Measurements from ENCODE around the gene LIPH. TPM values are rescaled to one million over a fixed set of nuclear protein-coding genes. Genes with fewer than 3 reads are reported as not detected.

Gene LIPH
- polyA plus RNA-seq, 3 donors from 2014 or later = 0.38 to 0.97 (median 0.45) TPM

GRCh38 chr3:185460719-185461350 is 91.6 kb downstream of the LIPH start:
- H3K9me3 Mint-ChIP-seq = no peaks in the 10 kb centered on the region
- H3K4me1 Mint-ChIP-seq = no peaks in the 10 kb centered on the region
- H3K36me3 Mint-ChIP-seq = peaks cover 8 to 14% (median 10%) of the 10 kb centered on the region in 3 donors
- H3K27ac Mint-ChIP-seq = no peak overlapping the region
- H3K4me3 Mint-ChIP-seq = no peak overlapping the region
- H3K27me3 Mint-ChIP-seq (ENCODE audit: low read depth in 3 of 3) = peaks cover 0 to 5% (median 0%) of the 10 kb centered on the region in 3 donors
- no peak for DNase-seq

- no peaks in the 10 kb centered on the region for H3K9me3 Mint-ChIP-seq
- no peak overlapping the region for H3K4me3 Mint-ChIP-seq
- no peak overlapping the region for H3K27ac Mint-ChIP-seq
- H3K36me3 Mint-ChIP-seq = peaks cover 3 to 14% (median 6%) of the 10 kb centered on the region in 3 donors
- H3K4me1 Mint-ChIP-seq = no peaks in the 10 kb centered on the region
- peaks cover 0 to 5% (median 0%) of the 10 kb centered on the region in 3 donors for H3K27me3 Mint-ChIP-seq (ENCODE audit: low read depth in 3 of 3)
- DNase-seq = no peak
These were observed 92.1 kb downstream of the LIPH start for GRCh38 chr3:185460309-185460708.

- Mint-ChIP-seq H3K4me1 (no peaks in the 10 kb centered on the region), H3K36me3 (peaks cover 0 to 4% (median 0%) of the 10 kb centered on the region in 3 donors), H3K9me3 (no peaks in the 10 kb centered on the region), H3K4me3 (no peak overlapping the region), H3K27me3 (ENCODE audit: low read depth in 3 of 3) (peaks cover 0 to 1% (median 0%) of the 10 kb centered on the region in 3 donors), H3K27ac (no peak overlapping the region)
- DNase-seq = no peak
These were observed 95.0 kb downstream of the LIPH start for GRCh38 chr3:185457376-185457775.

Other genes with a start within 250 kb of the LIPH start
- 10 to 100 TPM; 18.0 to 29.0 (median 24.2) TPM for gene MAP3K13, start 189.5 kb downstream of the LIPH start, polyA plus RNA-seq
- gene TMEM41A, start 53.6 kb downstream of the LIPH start, polyA plus RNA-seq = 10 to 100 TPM; 17.3 to 26.2 (median 21.4) TPM
- 10 to 100 TPM; 11.8 to 15.0 (median 13.1) TPM for gene SENP2, start 33.7 kb upstream of the LIPH start, polyA plus RNA-seq

Measured in immature natural killer cell (primary cell).